ENCODE data around the gene MAP2K2. TPM values are rescaled to one million over a fixed set of nuclear protein-coding genes. Genes with fewer than 3 reads are reported as not detected.

MAP2K2 gene
- total RNA-seq, 1 donor from 2014 or later, result 123 TPM

DNA sequence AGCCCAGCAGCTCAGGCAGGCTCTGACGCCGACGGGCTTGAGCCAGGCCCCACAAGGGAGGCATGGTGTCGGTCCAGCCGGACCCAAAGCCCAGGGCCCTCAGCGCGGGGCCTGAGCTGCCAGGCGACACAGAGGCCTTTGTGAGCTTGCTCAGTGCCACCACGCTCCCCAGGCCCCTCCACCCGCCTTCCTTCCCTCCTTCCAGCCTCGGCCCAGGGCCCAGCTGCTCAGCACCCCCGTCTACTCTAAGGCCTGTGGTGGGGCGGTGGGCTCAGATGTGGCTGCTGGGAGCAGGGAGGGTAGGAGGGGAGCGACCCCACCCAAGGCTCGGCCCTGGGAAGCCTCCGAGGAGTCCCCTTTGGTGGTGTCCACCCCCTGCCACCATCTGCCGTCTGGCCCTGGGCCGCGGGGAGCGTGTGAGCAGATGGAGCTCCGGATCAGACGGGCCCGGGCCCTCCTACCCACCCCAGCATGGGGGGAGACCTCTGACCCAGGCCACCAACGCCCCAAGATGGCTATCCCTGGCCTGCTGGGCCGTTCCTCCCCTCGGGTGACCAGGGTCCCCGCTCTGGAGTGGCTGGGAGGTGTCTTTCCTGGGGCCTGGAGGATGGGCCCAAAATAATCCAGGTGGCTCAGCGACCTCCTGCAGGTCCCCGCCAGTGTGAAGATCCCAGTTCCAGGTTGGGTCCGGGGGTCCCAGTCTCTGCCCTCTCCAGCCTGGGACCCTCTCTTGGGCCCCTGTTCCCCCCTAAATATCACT is 65.0 kb downstream of the MAP2K2 start:
- H3K4me3 ChIP-seq (ENCODE audit: low read depth, low read length), result peak overlapping the region; percentile 21
- DNase-seq (ENCODE audit: low read depth), result no peak
- TF ChIP-seq, protein P1, sequence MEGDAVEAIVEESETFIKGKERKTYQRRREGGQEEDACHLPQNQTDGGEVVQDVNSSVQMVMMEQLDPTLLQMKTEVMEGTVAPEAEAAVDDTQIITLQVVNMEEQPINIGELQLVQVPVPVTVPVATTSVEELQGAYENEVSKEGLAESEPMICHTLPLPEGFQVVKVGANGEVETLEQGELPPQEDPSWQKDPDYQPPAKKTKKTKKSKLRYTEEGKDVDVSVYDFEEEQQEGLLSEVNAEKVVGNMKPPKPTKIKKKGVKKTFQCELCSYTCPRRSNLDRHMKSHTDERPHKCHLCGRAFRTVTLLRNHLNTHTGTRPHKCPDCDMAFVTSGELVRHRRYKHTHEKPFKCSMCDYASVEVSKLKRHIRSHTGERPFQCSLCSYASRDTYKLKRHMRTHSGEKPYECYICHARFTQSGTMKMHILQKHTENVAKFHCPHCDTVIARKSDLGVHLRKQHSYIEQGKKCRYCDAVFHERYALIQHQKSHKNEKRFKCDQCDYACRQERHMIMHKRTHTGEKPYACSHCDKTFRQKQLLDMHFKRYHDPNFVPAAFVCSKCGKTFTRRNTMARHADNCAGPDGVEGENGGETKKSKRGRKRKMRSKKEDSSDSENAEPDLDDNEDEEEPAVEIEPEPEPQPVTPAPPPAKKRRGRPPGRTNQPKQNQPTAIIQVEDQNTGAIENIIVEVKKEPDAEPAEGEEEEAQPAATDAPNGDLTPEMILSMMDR (conservative IDR thresholded peaks at IDR 0.05; ENCODE audit: low read depth, low read length), result no peak

DNA sequence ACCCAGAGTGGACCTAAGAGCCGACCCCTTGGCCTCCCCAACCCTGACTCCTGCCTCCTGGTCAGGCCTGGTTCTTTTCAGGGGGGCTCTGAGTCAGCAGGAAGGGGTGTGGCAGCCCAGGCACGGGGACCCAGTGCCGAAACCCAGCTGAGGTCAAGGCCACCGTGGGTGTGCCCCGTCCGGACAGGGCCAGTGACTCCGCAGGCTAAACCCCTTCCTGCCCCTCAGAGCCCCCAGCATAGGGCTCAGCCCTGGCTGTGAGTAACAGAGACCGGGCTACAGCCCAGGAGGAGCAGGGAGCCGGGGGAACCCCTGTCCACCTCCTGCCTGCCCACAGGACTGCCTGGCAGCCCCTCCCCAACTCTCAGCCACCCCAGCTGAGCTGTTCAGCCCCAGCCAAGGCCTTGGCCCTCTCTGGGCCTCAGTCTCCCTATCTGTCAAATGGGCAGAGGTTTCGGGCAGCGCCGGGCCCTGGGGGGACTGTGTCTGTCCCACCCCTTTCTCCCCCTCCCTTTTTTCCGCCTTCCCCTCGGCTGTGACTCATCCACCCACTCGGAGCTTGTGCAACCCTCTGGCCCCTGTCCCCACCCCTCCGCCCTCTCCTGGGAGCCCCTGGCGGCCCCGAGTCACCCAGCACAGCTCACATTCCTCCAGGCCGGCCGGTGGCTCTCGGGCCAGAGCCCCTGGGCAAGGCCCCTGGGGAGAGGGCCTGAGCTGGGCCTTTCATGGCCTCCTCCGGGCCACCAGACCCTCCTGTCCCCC is 65.8 kb downstream of the MAP2K2 start:
- H3K4me3 ChIP-seq (ENCODE audit: low read depth, low read length), result peak overlapping the region; percentile 21
- TF ChIP-seq, protein P1 (conservative IDR thresholded peaks at IDR 0.05; ENCODE audit: low read depth, low read length), result peak; percentile 27
- DNase-seq (ENCODE audit: low read depth), result peak; percentile 19

DNA sequence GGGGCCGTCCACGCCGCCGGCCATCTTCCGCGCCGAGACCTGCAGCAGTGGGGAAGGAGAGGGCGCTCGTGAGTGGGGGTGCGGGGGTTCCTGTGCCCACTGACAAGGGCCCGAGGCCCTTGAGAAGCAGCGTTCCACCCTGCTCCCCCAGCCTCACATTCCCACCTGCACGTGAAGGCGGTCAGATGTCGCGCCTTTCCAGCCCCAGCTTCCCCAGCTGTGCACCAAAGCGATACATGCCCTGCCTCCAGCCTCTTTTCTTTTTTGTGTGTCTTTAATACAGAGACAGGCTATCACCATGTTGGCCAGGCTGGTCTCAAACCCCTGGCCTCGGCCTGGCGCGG is 68.7 kb downstream of the MAP2K2 start:
- TF ChIP-seq, protein P1 (conservative IDR thresholded peaks at IDR 0.05; ENCODE audit: low read depth, low read length), result no peak
- H3K4me3 ChIP-seq (ENCODE audit: low read depth, low read length), result no peak overlapping the region
- DNase-seq (ENCODE audit: low read depth), result no peak

DNA sequence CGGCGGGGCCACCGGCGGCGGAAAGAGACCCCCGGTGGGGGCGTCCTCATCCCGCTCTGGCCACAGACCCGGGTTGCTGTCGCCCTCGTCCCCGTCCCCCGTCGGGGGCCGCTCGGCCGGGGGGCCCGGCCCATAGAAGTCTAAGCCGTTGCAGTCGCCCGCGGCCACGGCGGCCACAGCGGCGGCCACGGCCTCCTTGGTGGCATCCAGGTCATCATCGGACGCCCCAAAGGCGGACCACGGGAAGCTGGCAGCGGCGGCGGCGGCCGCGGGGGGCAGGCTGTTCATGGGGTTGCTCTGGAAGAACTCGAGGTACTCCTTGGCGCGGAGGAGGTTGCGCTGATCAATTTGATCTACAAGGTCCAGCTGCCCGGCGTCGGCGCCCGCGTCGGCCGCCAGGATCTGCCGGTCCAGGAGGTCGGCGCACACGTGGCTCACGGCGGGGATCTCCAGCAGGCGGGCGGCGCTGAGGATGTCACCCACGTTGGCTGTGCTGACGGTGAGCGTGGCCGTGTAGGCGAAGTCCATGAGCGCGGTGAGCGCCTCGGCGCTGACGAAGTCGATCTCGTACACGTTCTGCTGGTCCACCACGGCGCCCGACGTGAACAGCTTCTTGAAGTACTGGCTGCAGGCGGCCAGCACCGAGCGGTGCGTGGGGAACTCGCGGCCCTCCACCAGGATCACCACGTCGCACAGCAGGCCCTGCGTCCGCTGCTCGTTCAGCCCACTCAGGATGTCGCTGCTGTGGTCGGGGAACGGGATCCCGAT is 69.3 kb downstream of the MAP2K2 start:
- DNase-seq (ENCODE audit: low read depth), result no peak
- no peak overlapping the region for H3K4me3 ChIP-seq (ENCODE audit: low read depth, low read length)
- TF ChIP-seq, protein P1 (conservative IDR thresholded peaks at IDR 0.05; ENCODE audit: low read depth, low read length), result no peak

DNA sequence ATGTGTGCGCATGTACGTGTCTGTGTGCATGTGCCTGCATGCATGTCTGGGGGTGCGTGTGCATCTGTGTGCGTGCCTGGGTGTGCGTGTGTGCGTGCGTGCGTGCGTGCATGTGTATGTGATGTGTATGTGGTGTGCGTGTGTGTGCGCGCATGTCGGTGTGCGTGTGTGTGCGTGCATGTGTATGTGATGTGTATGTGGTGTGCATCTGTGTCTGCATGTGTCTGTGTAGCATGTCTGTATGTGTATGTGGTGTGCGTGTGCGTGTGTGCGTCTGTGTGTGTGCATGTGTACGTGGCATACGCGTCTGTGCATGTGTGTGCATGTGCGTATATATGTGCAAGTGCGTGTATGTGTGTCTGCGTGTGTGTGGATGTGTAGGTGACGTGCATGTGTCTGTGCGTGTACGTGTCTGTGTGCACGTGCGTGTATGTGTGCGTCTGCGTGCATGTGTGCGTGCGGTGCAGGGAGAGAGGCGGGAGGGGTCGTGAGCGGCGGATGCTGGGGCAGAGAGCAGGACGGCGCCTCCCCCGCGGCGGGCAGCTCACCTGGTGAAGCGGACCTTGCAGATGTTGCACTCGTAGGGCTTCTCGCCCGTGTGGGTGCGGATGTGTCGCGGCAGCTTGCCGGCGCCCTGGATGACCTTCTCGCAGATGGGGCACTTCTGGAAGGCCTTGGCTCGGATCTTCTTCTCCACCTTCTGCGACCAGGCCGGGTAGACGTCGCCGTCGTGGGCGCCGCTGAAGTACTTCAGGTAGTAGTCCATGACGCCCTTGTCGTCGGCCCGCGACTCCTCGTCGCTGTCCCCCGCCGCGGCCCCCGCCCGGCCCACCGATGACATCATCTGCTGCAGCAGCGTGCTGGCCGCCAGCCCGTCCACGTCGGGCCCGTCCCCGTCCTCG is 70.2 kb downstream of the MAP2K2 start:
- no peak overlapping the region for H3K4me3 ChIP-seq (ENCODE audit: low read depth, low read length)
- no peak for DNase-seq (ENCODE audit: low read depth)
- TF ChIP-seq, protein P1 (conservative IDR thresholded peaks at IDR 0.05; ENCODE audit: low read depth, low read length), result no peak

DNA sequence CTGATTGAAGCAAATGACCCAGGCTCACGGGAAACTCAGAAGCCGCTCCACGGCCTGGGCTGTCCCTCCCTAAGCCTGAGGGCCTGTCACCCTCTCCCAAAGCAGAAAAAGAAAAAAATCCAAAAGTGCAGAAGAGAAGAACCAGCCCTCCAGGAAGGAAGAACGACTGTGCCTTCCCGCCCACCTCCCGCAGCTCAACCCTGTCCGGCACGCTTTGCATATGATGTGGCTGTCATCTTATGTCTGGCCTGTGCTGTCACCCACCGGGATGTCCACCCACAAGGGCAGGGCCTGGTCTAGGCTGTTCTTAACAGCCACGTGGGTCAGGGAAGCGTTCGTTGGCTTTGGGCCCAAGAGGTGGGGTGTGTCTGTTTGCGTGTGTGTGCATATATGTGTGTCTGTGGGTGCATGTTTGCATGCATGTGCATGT is 70.9 kb downstream of the MAP2K2 start:
- TF ChIP-seq, protein P1 (conservative IDR thresholded peaks at IDR 0.05; ENCODE audit: low read depth, low read length), result no peak
- DNase-seq (ENCODE audit: low read depth), result no peak
- H3K4me3 ChIP-seq (ENCODE audit: low read depth, low read length), result no peak overlapping the region

Data from epithelial cell of proximal tubule (primary cell).